Peyer's patch (tissue), 4 donors: ENCODE results near the gene BTBD6. TPM values are rescaled to one million over a fixed set of nuclear protein-coding genes. Genes with fewer than 3 reads are reported as not detected.
A peak's percentile ranks its signal among the peaks of the same experiment; 100 is the strongest.
"Not testable (repeated sequence)": the region's sequence is repeated elsewhere in the genome, so short reads cannot be mapped to it uniquely, and the experiment has no call there.

Source experiments
- DNase-seq, 3 donors: peaks; one replicate each; pipeline ENCODE4 v3.0.0-alpha.2; 2017 to 2019
- H3K27ac ChIP-seq, 4 donors: fragments of 200-600 bp; sonication (generic); one replicate each; pipeline ENCODE4 v1.5.1; 2016 to 2019
- H3K27me3 ChIP-seq, 2 donors: fragments of 200-600 bp; sonication (generic); one replicate each; pipeline ENCODE4 v1.5.1; 2019
- H3K36me3 ChIP-seq, 3 donors: fragments of 200-600 bp; sonication (generic); one replicate each; pipeline ENCODE4 v1.5.1; 2016 to 2019
- H3K4me1 ChIP-seq, 4 donors: fragments of 200-600 bp; sonication (generic); one replicate each; pipeline ENCODE4 v1.5.1; 2016 to 2019
- H3K4me3 ChIP-seq, 4 donors: fragments of 200-600 bp; sonication (generic); 1 replicate in 3 of 4; 2 replicates in 1 of 4; pipeline ENCODE4 v1.5.1; 2016 to 2019; ENCODE audit warnings: mild to moderate bottlenecking in 1 of 4
- H3K9me3 ChIP-seq, 4 donors: fragments of 200-600 bp; sonication (generic); one replicate each; pipeline ENCODE4 v1.5.1; 2016 to 2019; ENCODE audit warnings: mild to moderate bottlenecking in 1 of 4
- CTCF ChIP-seq, 6 experiments: fragments of 450-650 bp in 4 of 6; fragments of 200-600 bp in 2 of 6; sonication (generic) in 1 of 6; IDR thresholded peaks; one replicate each; pipeline ENCODE4 v1.5.1; 2017 to 2019; ENCODE audit warnings: antibody characterized with exemption in 6 of 6, mild to moderate bottlenecking in 3 of 6, moderate library complexity in 1 of 6
- POLR2A ChIP-seq, 2 donors: fragments of 450-650 bp; IDR thresholded peaks; one replicate each; pipeline ENCODE4 v1.5.1; 2017; ENCODE audit warnings: antibody characterized with exemption in 2 of 2, mild to moderate bottlenecking in 2 of 2, moderate library complexity in 2 of 2
- total RNA-seq, 4 donors: library from RNA; depleted of rRNA; stranded (reverse); fragments of >200 nt; gene quantifications; one replicate each; pipeline ENCODE4 v1.1.0, GENCODE V29; 2016

BTBD6 gene
- total RNA-seq, 4 donors from 2014 or later, result 32.2 to 67.5 (median 55.5) TPM

GRCh38 chr14:105274637-105275036 lies 26.3 kb downstream of the BTBD6 start:
- H3K27me3 ChIP-seq, result no peaks in the 10 kb centered on the region
- no peak overlapping the region for H3K4me3 ChIP-seq
- H3K36me3 ChIP-seq, result peaks cover 0 to 13% (median 0%) of the 10 kb centered on the region in 3 donors
- DNase-seq, result no peak
- H3K4me1 ChIP-seq, result no peaks in the 10 kb centered on the region
- H3K27ac ChIP-seq, result no peak overlapping the region
- H3K9me3 ChIP-seq, result no peaks in the 10 kb centered on the region
- TF ChIP-seq CTCF (IDR thresholded peaks at IDR 0.05), result no peak
- TF ChIP-seq POLR2A (IDR thresholded peaks at IDR 0.05), result no peak

- Histone ChIP-seq H3K36me3 (peaks cover 0 to 12% (median 0%) of the 10 kb centered on the region in 3 donors), H3K9me3 (no peaks in the 10 kb centered on the region), H3K27me3 (no peaks in the 10 kb centered on the region), H3K27ac (no peak overlapping the region), H3K4me1 (no peaks in the 10 kb centered on the region), H3K4me3 (no peak overlapping the region)
- TF ChIP-seq POLR2A (IDR thresholded peaks at IDR 0.05) (no peak), CTCF (IDR thresholded peaks at IDR 0.05) (no peak)
- DNase-seq, result no peak
These were observed 27.1 kb downstream of the BTBD6 start for GRCh38 chr14:105275267-105275946.

GRCh38 chr14:105277448-105277847 lies 29.1 kb downstream of the BTBD6 start:
- not testable (repeated sequence) for H3K27ac ChIP-seq, H3K4me3 ChIP-seq, H3K27me3 ChIP-seq

GRCh38 chr14:105279642-105280361 lies 31.5 kb downstream of the BTBD6 start:
- DNase-seq, result no peak
- no peaks in the 10 kb centered on the region for H3K27me3 ChIP-seq
- H3K9me3 ChIP-seq, result no peaks in the 10 kb centered on the region
- H3K4me3 ChIP-seq, result no peak overlapping the region
- TF ChIP-seq CTCF (IDR thresholded peaks at IDR 0.05), result no peak
- TF ChIP-seq POLR2A (IDR thresholded peaks at IDR 0.05), result no peak
- H3K36me3 ChIP-seq, result no peaks in the 10 kb centered on the region
- H3K27ac ChIP-seq, result no peak overlapping the region
- H3K4me1 ChIP-seq, result no peaks in the 10 kb centered on the region

More at GRCh38 chr14:105277448-105277847, 29.1 kb downstream of the BTBD6 start:
- not testable (repeated sequence) for H3K36me3 ChIP-seq, H3K4me1 ChIP-seq, H3K9me3 ChIP-seq, DNase-seq

GRCh38 chr14:105280525-105280924 lies 32.2 kb downstream of the BTBD6 start:
- H3K4me1 ChIP-seq, result no peaks in the 10 kb centered on the region
- H3K9me3 ChIP-seq, result no peaks in the 10 kb centered on the region
- H3K27me3 ChIP-seq, result no peaks in the 10 kb centered on the region
- DNase-seq, result no peak
- TF ChIP-seq CTCF (IDR thresholded peaks at IDR 0.05) (no peak), POLR2A (IDR thresholded peaks at IDR 0.05) (no peak)
- no peak overlapping the region for H3K4me3 ChIP-seq
- no peak overlapping the region for H3K27ac ChIP-seq
- H3K36me3 ChIP-seq, result no peaks in the 10 kb centered on the region

- Histone ChIP-seq H3K27me3 (no peaks in the 10 kb centered on the region), H3K27ac (no peak overlapping the region), H3K4me1 (no peaks in the 10 kb centered on the region), H3K36me3 (no peaks in the 10 kb centered on the region), H3K4me3 (no peak overlapping the region), H3K9me3 (no peaks in the 10 kb centered on the region)
- DNase-seq, result no peak
- TF ChIP-seq CTCF (IDR thresholded peaks at IDR 0.05), result peak in 5 of 6 experiments; percentile 21 to 63 (median 61)
- no peak for TF ChIP-seq POLR2A (IDR thresholded peaks at IDR 0.05)
These were observed 33.2 kb downstream of the BTBD6 start for GRCh38 chr14:105281371-105282097.
